HG03045 (cell line): ENCODE results near the gene OR52E6.

Experiments used
- ATAC-seq: cut with Tn5 transposase; IDR thresholded peaks from one replicate; pipeline ENCODE4 v1.9.1; 2021; ENCODE audit warnings: mild to moderate bottlenecking, moderate library complexity; ENCODE audit not compliant: unreplicated experiment

Gene OR52E6

DNA sequence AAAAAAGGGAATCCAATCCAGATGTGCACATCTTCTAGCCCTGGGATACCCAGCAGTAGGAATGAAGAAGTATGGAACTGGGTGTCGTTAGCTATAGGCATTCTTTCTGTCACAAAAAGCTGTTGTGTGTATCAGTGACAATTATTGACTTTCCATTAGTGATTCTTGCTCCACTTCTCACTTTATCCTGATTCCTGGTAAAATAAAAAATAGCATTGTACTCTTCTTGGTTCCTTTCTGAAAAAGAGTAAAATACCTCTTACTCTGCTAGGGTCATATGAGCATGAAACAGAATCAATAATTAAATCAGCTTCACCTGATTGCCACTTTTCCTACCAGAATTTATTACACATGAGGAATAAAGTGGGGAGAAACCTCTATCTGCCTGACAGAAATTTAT lies at the start of gene OR52E6:
Gene OR52E6 (minus strand): TSS at position 101 of the 400 bp plus-strand sequence. CDS start 0 bp downstream, at position 101.
- ATAC-seq = no peak

- no peak for ATAC-seq
These were observed 49.6 kb upstream of the OR52E6 start for GRCh38 chr11:5891216-5891800.

DNA sequence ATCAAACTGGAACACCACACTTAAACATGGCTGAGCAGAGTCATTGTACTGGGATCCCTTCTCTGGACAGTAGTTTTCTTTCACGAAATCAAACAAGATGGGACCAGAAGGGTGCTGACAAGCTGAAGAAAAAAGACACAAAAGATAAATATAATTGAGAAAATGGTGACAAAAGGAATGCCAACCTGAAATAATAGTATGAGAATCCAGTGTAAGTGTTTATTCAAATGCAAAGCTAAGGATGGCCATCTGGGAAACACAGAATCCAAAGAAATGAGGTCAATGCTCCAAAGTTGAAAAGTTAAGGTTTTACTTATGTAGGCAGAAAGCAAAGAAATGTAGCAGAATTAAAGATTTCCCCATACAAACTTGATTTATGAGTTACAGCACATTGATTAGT lies 46.0 kb upstream of the OR52E6 start:
- no peak for ATAC-seq

DNA sequence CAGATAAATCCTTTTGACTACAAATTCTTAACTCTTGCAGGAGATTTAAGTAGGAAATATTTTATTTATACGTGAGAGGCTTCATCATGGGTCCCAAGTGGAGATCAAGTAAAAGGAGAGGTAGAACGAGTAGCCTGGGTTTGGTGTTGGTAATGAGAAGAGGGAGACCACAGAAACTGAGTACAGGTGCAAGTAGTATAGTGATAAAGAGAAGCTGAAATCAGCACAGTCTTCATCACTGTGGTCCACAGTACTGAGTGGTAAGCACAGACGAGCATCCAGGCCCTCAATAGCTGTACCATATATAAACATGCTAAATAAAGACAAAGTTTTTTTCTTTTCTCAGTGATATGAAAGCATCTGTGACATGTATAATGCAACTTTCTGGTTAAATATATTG lies 45.5 kb upstream of the OR52E6 start:
- no peak for ATAC-seq

GRCh38 chr11:5881756-5882155 lies 40.1 kb upstream of the OR52E6 start:
- ATAC-seq = no peak

DNA sequence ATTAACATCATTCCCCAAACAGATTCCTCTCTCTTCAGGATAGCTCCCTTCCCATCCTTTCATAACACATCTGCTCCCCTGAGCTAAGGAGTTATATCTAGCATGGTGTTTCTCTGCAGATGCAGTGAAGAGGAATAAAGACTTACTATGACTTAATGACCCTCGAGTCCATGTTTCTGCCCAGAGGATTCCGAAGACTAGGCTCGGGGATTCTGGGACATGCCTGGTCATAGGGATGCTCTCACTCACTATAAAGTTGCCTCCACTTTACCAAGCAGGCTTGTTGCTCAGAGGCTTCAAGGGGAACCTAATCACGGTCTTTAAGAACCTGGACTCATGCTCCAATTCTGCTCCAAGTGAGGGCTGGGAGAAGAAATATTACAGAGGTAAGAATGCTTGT lies 38.6 kb upstream of the OR52E6 start, which contains the start of gene OR52E4:
Gene OR52E4 (plus strand): TSS at position 301 of the 400 bp plus-strand sequence. CDS start 3,664 bp downstream, outside the sequence.
- ATAC-seq = no peak

- ATAC-seq = no peak
These were observed 36.9 kb upstream of the OR52E6 start for GRCh38 chr11:5878564-5878963.

GRCh38 chr11:5865826-5866225 lies 24.1 kb upstream of the OR52E6 start:
- ATAC-seq = no peak

GRCh38 chr11:5857590-5857989 lies 15.9 kb upstream of the OR52E6 start, which contains the start of gene OR52E8:
TSS of gene OR52E8 (minus strand) at chr11:5857690. CDS start at chr11:5857690, 0 bp downstream.
- no peak for ATAC-seq

DNA sequence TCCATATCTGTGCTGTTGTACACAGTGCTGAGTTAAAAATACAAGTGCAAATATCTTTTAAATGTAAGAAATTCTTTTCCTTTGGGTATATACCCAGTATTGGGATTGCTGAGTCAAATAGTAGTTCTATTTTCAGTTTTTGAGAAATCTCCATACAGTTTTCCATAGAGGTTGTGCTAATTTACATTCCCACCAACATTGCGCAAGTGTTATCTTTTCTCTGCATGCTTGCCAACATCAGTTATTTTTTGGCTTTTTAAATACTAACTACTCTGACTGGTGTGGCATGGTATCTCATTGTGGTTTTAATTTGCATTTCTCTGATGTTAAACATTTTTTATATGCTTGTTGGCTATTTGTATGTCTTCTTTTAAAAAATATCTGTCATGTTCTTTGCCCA lies 9.3 kb upstream of the OR52E6 start:
- no peak for ATAC-seq

GRCh38 chr11:5847711-5848110 lies 6.0 kb upstream of the OR52E6 start:
- no peak for ATAC-seq

- ATAC-seq = no peak
These were observed 5.0 kb upstream of the OR52E6 start for GRCh38 chr11:5846701-5847100.

- no peak for ATAC-seq
These were observed 4.0 kb downstream of the OR52E6 start for GRCh38 chr11:5837695-5838094.

- ATAC-seq = no peak
These were observed 8.3 kb downstream of the OR52E6 start for GRCh38 chr11:5833446-5833845.

DNA sequence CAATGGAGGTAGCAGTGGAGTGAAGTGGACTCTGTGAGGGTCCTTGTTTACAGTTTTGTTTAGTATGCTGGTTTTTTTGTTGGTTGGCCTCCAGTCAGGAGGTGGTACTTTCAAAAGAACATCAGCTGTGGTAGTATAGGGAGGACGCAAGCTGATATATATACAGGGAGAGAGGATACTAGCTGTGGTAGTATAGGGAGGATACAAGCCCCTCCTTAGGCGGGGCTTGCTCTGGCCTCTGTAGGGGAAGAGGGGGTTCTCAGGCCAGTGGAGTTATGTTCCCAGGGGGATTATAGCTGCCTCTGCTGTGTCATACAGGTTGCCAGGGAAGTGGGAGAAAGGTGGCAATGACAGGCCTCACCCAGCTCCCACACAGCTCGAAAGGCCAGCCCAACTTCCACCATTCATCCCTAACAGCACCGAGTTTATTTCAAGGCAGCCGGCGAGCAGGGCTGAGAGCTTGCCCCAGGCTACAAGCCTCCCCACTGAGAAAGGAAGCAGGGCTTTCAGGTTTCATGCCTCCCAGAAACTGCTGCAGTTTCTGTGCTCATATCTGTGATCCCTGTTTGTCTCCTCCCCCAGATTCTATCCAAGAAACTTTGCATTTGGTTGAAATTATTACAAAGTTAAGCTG lies 10.4 kb downstream of the OR52E6 start:
- no peak for ATAC-seq

DNA sequence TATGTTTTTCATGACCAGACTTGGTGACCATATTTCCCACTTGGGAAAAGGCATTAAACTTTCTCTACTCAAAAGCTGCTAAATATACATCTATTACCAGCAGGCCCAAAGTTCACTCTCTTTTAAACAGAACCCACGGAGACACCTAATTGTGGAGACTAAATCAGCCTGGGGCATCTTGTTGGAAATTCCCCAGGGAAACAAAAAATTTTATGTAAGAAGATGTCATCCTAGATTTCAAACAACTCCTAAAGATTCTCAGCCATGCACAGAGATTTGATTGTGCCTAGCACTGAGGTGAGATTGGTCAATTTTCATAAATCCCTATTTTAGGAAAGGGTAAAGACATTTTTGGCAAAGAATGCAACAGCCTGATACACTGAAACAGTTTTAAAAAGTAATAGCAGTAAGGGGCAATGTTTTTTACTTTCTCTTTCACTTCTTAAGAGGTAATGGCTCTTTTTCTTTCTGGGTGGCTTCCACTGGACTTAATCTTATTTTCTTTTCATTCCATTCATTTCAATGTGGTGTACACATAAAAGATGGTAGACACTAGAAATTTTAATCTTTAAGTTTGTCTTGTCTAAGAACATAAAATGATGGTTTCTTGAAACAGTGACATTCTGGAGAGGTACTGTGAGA lies 23.3 kb downstream of the OR52E6 start:
- ATAC-seq = peak; percentile 74

GRCh38 chr11:5815534-5815933 lies 26.2 kb downstream of the OR52E6 start:
- ATAC-seq = no peak

GRCh38 chr11:5809905-5810795 lies 31.5 kb downstream of the OR52E6 start:
- ATAC-seq = no peak

- ATAC-seq = peak; percentile 38
These were observed 32.6 kb downstream of the OR52E6 start for GRCh38 chr11:5809122-5809519.

DNA sequence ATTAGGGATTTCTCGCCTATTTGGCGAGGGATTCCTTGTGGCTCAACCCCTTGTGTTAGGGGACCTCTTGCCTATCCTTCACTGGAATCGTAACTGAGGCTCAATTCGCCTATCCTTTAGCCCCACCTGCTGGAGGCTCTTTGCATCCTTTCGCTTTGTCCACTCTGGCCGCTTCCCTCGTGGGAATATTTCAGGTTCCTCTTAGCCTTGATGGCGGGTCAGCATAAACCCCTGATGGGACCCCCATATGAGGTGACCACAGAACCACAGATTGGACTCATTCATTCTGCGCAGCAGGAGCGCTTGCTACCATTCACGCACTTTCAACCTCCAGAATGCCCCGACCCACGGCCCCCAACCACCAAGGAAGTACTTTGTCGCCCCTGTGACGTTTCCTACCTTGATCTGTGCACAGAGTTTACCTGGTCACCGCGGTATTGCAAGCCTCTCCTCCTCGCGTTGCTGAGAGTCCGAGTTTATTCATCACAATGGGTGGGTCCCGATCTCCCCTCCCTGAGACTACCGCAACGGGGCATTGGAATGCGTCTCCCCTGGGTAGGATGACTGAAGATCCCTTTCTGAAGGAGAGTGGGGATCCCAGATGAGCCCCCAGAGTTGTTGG lies 33.1 kb downstream of the OR52E6 start, which contains the start of gene OR52N2:
Gene OR52N2 (plus strand): TSS at position 425 of the 622 bp plus-strand sequence. CDS start 11,412 bp downstream, outside the sequence.
- ATAC-seq = peak; percentile 87
